Measurements from ENCODE around the gene XRN1.

The XRN1 gene

GRCh38 chr3:142272200-142272891 is 175.5 kb downstream of the XRN1 start:
- no peak for DNase-seq (ENCODE audit: low spot score)

GRCh38 chr3:142270407-142270806 is 177.4 kb downstream of the XRN1 start:
- no peak for DNase-seq (ENCODE audit: low spot score)

- DNase-seq (ENCODE audit: low spot score) = no peak
These were observed 178.1 kb downstream of the XRN1 start for GRCh38 chr3:142269767-142270166.

GRCh38 chr3:142268426-142268825 is 179.4 kb downstream of the XRN1 start:
- no peak for DNase-seq (ENCODE audit: low spot score)

GRCh38 chr3:142267269-142267668 is 180.6 kb downstream of the XRN1 start:
- no peak for DNase-seq (ENCODE audit: low spot score)

- no peak for DNase-seq (ENCODE audit: low spot score)
These were observed 184.7 kb downstream of the XRN1 start for GRCh38 chr3:142263112-142263511.

- DNase-seq (ENCODE audit: low spot score) = no peak
These were observed 188.5 kb downstream of the XRN1 start for GRCh38 chr3:142259359-142259758.

- DNase-seq (ENCODE audit: low spot score) = no peak
These were observed 191.0 kb downstream of the XRN1 start for GRCh38 chr3:142256712-142257333.

Measured in left forelimb (tissue), 1 donor.